Panc1 (cell line): Measurements from ENCODE around the gene SYT8. TPM values are rescaled to one million over a fixed set of nuclear protein-coding genes. Genes with fewer than 3 reads are reported as not detected.

Experiments
- ATAC-seq: fragments of 200-7000 bp; cut with Tn5 transposase; 2 replicates; pipeline ENCODE4 v1.9.1; 2020; ENCODE audit warnings: mild to moderate bottlenecking, moderate library complexity
- BruUV-seq: library from RNA; stranded (reverse); fragments of 400-500 nt; replicated peaks from 2 replicates; lab custom pipeline; 2021; lab: Mats Ljungman, UMichigan
- CTCF ChIA-PET: fragments of 300-600 bp; sonication (Branson Sonifier 250); formaldehyde crosslinking; loops from one replicate; lab custom pipeline; 2022; ENCODE audit warnings: antibody characterized with exemption; lab: Charles Lee
- POLR2A ChIA-PET: fragments of 300-600 bp; sonication (Branson Sonifier 250); formaldehyde crosslinking; loops from one replicate; lab custom pipeline; 2022; ENCODE audit warnings: antibody characterized with exemption; lab: Charles Lee
- DNase-seq: peaks from one replicate; pipeline ENCODE4 v3.0.0-alpha.2; 2010; ENCODE audit warnings: low read depth, low spot score
- H3K27ac ChIP-seq: 2 replicates; pipeline ENCODE4 v1.5.1; 2011; ENCODE audit warnings: mild to moderate bottlenecking, low read length, inconsistent platforms
- H3K27me3 ChIP-seq: fragments of 200-500 bp; sonication (Bioruptor generic); 2 replicates; pipeline ENCODE4 v1.6.0; 2014; ENCODE audit warnings: low read length, inconsistent platforms; ENCODE audit not compliant: control insufficient read depth, insufficient read depth
- H3K36me3 ChIP-seq: fragments of 200-500 bp; sonication (Bioruptor generic); 2 replicates; pipeline ENCODE4 v1.5.1; 2014; ENCODE audit warnings: inconsistent platforms, mild to moderate bottlenecking, low read length, moderate library complexity; ENCODE audit not compliant: control insufficient read depth, insufficient read depth
- H3K4me1 ChIP-seq: 2 replicates; pipeline ENCODE4 v1.5.1; 2011; ENCODE audit warnings: inconsistent platforms, mild to moderate bottlenecking, low read length, moderate library complexity; ENCODE audit not compliant: control insufficient read depth, insufficient read depth
- H3K4me3 ChIP-seq, 2 experiments: 2 replicates each; pipeline ENCODE4 v1.5.1; 2011 to 2012; ENCODE audit warnings: low read depth in 2 of 2, low read length in 2 of 2, mild to moderate bottlenecking in 2 of 2, inconsistent platforms in 1 of 2, moderate library complexity in 1 of 2
- H3K9me3 ChIP-seq: fragments of 200-500 bp; sonication (Bioruptor generic); 2 replicates; pipeline ENCODE4 v1.5.1; 2014; ENCODE audit warnings: low read depth, mild to moderate bottlenecking, inconsistent platforms, low read length, moderate library complexity; ENCODE audit not compliant: control insufficient read depth, insufficient read depth
- CTCF ChIP-seq: fragments of 450-650 bp; IDR thresholded peaks from 2 replicates; pipeline ENCODE4 v1.5.1; 2017; ENCODE audit warnings: mild to moderate bottlenecking
- POLR2AphosphoS5 ChIP-seq: IDR thresholded peaks from 2 replicates; pipeline ENCODE4 v1.6.1; 2012; ENCODE audit warnings: mild to moderate bottlenecking, low read depth, low read length, moderate library complexity
- REST ChIP-seq, 2 experiments: IDR thresholded peaks; 2 replicates each; pipeline ENCODE4 v1.6.1; 2011 to 2012; ENCODE audit warnings: low read depth in 2 of 2, control low read depth in 1 of 2, low read length in 1 of 2, mild to moderate bottlenecking in 1 of 2, moderate library complexity in 1 of 2; ENCODE audit not compliant: insufficient read depth in 1 of 2
- SIN3A ChIP-seq: IDR thresholded peaks from 2 replicates; pipeline ENCODE4 v1.6.1; 2012; ENCODE audit warnings: low read depth, mild to moderate bottlenecking, low read length, moderate library complexity, borderline replicate concordance; ENCODE audit not compliant: insufficient read depth
- TCF7L2 ChIP-seq: IDR thresholded peaks from 2 replicates; pipeline ENCODE4 v1.6.1; 2011; ENCODE audit warnings: mild to moderate bottlenecking, low read depth, low read length, inconsistent platforms
- in situ Hi-C: cut with HindIII; loops from 2 replicates; pipeline ENCODE4 v1.10.0; 2016; ENCODE audit warnings: low sequenced_read_pairs, low pct_unique_long_range_greater_than_20kb
- intact Hi-C: fragments of 100-400 bp; cut with micrococcal nuclease; formaldehyde crosslinking; loops from one replicate; pipeline ENCODE4 v1.10.0; 2022; ENCODE audit not compliant: unreplicated experiment
- total RNA-seq: library from RNA; stranded (reverse); gene quantifications from one replicate; pipeline ENCODE4 v1.2.1, GENCODE V29; 2021; ENCODE audit not compliant: unreplicated experiment

The SYT8 gene
- total RNA-seq, 1 experiment from 2014 or later = 3.5 TPM

- POLR2A ChIA-PET = no interaction called here
- Histone ChIP-seq H3K36me3 (no peaks in the 10 kb centered on the region), H3K4me3 (no peak overlapping the region), H3K4me1 (peaks cover 10% of the 10 kb centered on the region), H3K27me3 (no peaks in the 10 kb centered on the region), H3K27ac (no peak overlapping the region), H3K9me3 (no peaks in the 10 kb centered on the region)
- no TSS peak for BruUV-seq
- DNase-seq (no peak), ATAC-seq (peak; percentile 29; the same call in 1 of the 2 replicates)
- intact Hi-C loops (no loop called here), in situ Hi-C loops (no loop called here)
- CTCF ChIA-PET = interaction anchor here (0.5 to 0.6 kb wide), 3 partner anchors 13 to 136 kb away, joined by 3 to 7 read pairs (median 5); no protein-coding TSS in a partner anchor
- TF ChIP-seq SIN3A (no peak), REST (IDR thresholded peaks at IDR 0.05; ENCODE audit: insufficient read depth in 1 of 2, low read depth in 2 of 2, low read length in 1 of 2) (no peak), CTCF (no peak), TCF7L2 (no peak), POLR2AphosphoS5 (no peak)
Observed at GRCh38 chr11:1845561-1846452, 11.0 kb downstream of the SYT8 start.

- no peaks in the 10 kb centered on the region for H3K36me3 ChIP-seq
- no TSS peak for BruUV-seq
- in situ Hi-C loops = no loop called here
- H3K9me3 ChIP-seq = no peaks in the 10 kb centered on the region
- no peak for DNase-seq
- no peak overlapping the region for H3K27ac ChIP-seq
- no peaks in the 10 kb centered on the region for H3K27me3 ChIP-seq
- POLR2A ChIA-PET = interaction anchor here (0.7 kb wide), 1 partner anchor 26 kb away, joined by 3 read pairs; no protein-coding TSS in a partner anchor
- no peak overlapping the region for H3K4me3 ChIP-seq
- CTCF ChIA-PET = no interaction called here
- H3K4me1 ChIP-seq = peaks cover 10% of the 10 kb centered on the region
- no peak for TF ChIP-seq TCF7L2
- no peak for TF ChIP-seq CTCF
- TF ChIP-seq POLR2AphosphoS5 = no peak
- TF ChIP-seq SIN3A = no peak
- no peak for TF ChIP-seq REST (IDR thresholded peaks at IDR 0.05; ENCODE audit: insufficient read depth in 1 of 2, low read depth in 2 of 2, low read length in 1 of 2)
- ATAC-seq = no peak
- intact Hi-C loops = no loop called here
Observed at GRCh38 chr11:1846453-1846932, 11.7 kb downstream of the SYT8 start.
